ENCODE results near the gene ZNF407.

ZNF407 gene

GRCh38 chr18:74597662-74598349, at the start of gene ZNF407:
TSS of gene ZNF407 (plus strand) at chr18:74597870. CDS start at chr18:74631020, 33,150 bp downstream.
- Mint-ChIP-seq H3K36me3 (ENCODE audit: low read depth) (peaks cover 35% of the 10 kb centered on the region), H3K27me3 (ENCODE audit: low read depth, poor library complexity) (no peaks in the 10 kb centered on the region), H3K9me3 (no peaks in the 10 kb centered on the region), H3K27ac (peak within 1 kb of the TSS; percentile 99), H3K4me3 (peak within 1 kb of the TSS; percentile 95), H3K4me1 (peaks cover 40% of the 10 kb centered on the region)
- TF ChIP-seq CTCF (IDR thresholded peaks at IDR 0.05): no peak
- peak; percentile 89 for DNase-seq

- no peak overlapping the region for H3K4me3 Mint-ChIP-seq
- H3K27me3 Mint-ChIP-seq (ENCODE audit: low read depth, poor library complexity): peaks cover 25% of the 10 kb centered on the region
- peaks cover 55% of the 10 kb centered on the region for H3K9me3 Mint-ChIP-seq
- DNase-seq: no peak
- H3K36me3 Mint-ChIP-seq (ENCODE audit: low read depth): peaks cover 6% of the 10 kb centered on the region
- H3K27ac Mint-ChIP-seq: no peak overlapping the region
- no peak for TF ChIP-seq CTCF (IDR thresholded peaks at IDR 0.05)
- peaks cover 17% of the 10 kb centered on the region for H3K4me1 Mint-ChIP-seq
Observed at GRCh38 chr18:74549591-74550104, 48.0 kb upstream of the ZNF407 start.

- Mint-ChIP-seq H3K9me3 (peaks cover 55% of the 10 kb centered on the region), H3K27ac (no peak overlapping the region), H3K27me3 (ENCODE audit: low read depth, poor library complexity) (peaks cover 26% of the 10 kb centered on the region), H3K36me3 (ENCODE audit: low read depth) (peaks cover 6% of the 10 kb centered on the region), H3K4me3 (no peak overlapping the region), H3K4me1 (peaks cover 10% of the 10 kb centered on the region)
- TF ChIP-seq CTCF (IDR thresholded peaks at IDR 0.05): no peak
- no peak for DNase-seq
Observed at GRCh38 chr18:74550886-74551285, 46.8 kb upstream of the ZNF407 start.

GRCh38 chr18:74551452-74551851, 46.2 kb upstream of the ZNF407 start:
- Mint-ChIP-seq H3K27ac (no peak overlapping the region), H3K4me1 (peaks cover 10% of the 10 kb centered on the region), H3K9me3 (peaks cover 53% of the 10 kb centered on the region), H3K36me3 (ENCODE audit: low read depth) (peaks cover 6% of the 10 kb centered on the region), H3K4me3 (no peak overlapping the region), H3K27me3 (ENCODE audit: low read depth, poor library complexity) (peaks cover 31% of the 10 kb centered on the region)
- no peak for TF ChIP-seq CTCF (IDR thresholded peaks at IDR 0.05)
- no peak for DNase-seq

- peak; percentile 84 for TF ChIP-seq CTCF (IDR thresholded peaks at IDR 0.05)
- Mint-ChIP-seq H3K27ac (no peak overlapping the region), H3K9me3 (peaks cover 47% of the 10 kb centered on the region), H3K4me1 (peaks cover 10% of the 10 kb centered on the region), H3K36me3 (ENCODE audit: low read depth) (peaks cover 6% of the 10 kb centered on the region), H3K27me3 (ENCODE audit: low read depth, poor library complexity) (peaks cover 37% of the 10 kb centered on the region), H3K4me3 (no peak overlapping the region)
- peak; percentile 86 for DNase-seq
Observed at GRCh38 chr18:74551936-74552555, 45.6 kb upstream of the ZNF407 start.
